Cardiac fibroblast (primary cell): ENCODE measurements around the gene PSMA8.
"Not testable (repeated sequence)": the region's sequence is repeated elsewhere in the genome, so short reads cannot be mapped to it uniquely, and the experiment has no call there.

Experiments
- DNase-seq, 2 donors: peaks; one replicate each; pipeline versions ENCODE4 v3.0.0 to v3.0.0-alpha.2; 2010; ENCODE audit warnings: low read depth in 2 of 2
- H3K4me3 ChIP-seq, 2 donors: replicated peaks in 1 of 2; 1 replicate in 1 of 2; 2 replicates in 1 of 2; pipeline ENCODE4 v1.5.1; 2011; ENCODE audit warnings: low read depth in 2 of 2, low read length in 2 of 2, mild to moderate bottlenecking in 2 of 2, moderate library complexity in 1 of 2
- CTCF ChIP-seq: IDR thresholded peaks from one replicate; pipeline ENCODE4 v1.5.1; 2011; ENCODE audit warnings: low read depth, mild to moderate bottlenecking, low read length, inconsistent platforms

The PSMA8 gene

GRCh38 chr18:26230497-26230896 is 96.8 kb downstream of the PSMA8 start:
- no peak for TF ChIP-seq CTCF

GRCh38 chr18:26233208-26233607 is 99.5 kb downstream of the PSMA8 start:
- H3K4me3 ChIP-seq = no peak overlapping the region
- no peak for DNase-seq
- no peak for TF ChIP-seq CTCF

More at GRCh38 chr18:26230497-26230896, 96.8 kb downstream of the PSMA8 start:
- H3K4me3 ChIP-seq = no peak overlapping the region
- DNase-seq = no peak

- DNase-seq, H3K4me3 ChIP-seq: not testable (repeated sequence)
These were observed 103.7 kb downstream of the PSMA8 start for GRCh38 chr18:26237363-26237762.

DNA sequence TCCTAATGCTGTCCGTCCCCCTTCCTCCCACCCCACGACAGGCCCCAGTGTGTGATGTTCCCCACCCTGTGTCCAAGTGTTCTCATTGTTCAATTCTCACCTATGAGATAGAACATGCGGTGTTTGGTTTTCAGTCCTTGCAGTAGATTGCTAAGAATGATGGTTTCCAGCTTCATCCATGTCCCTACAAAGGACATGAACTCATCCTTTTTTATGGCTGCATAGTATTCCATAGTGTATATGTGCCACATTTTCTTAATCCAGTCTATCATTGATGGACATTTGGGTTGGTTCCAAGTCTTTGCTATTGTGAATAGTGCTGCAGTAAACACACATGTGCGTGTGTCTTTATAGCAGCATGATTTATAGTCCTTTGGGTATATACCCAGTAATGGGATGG is 105.0 kb downstream of the PSMA8 start:
- not testable (repeated sequence) for DNase-seq, H3K4me3 ChIP-seq

DNA sequence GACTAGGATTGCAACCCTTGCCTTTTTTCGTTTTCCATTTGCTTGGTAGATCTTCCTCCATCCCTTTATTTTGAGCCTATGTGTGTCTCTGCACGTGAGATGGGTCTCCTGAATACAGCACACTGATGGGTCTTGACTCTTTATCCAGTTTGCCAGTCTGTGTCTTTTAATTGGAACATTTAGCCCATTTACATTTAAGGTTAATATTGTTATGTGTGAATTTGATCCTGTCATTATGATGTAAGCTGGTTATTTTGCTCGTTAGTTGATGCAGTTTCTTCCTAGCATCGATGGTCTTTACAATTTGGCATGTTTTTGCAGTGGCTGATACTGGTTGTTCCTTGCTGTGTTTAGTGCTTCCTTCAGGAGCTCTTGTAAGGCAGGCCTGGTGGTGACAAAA is 108.7 kb downstream of the PSMA8 start:
- DNase-seq, H3K4me3 ChIP-seq: not testable (repeated sequence)
